PFSK-1 (cell line): ENCODE data around the gene ACTR3.

Source experiments
- FOXP2 ChIP-seq: optimal IDR thresholded peaks from 2 replicates; pipeline ENCODE3; 2011; ENCODE audit warnings: borderline replicate concordance, control low read depth, inconsistent platforms; ENCODE audit not compliant: insufficient read depth; ENCODE audit errors: extremely low read length, extremely low read depth
- POLR2AphosphoS5 ChIP-seq: IDR thresholded peaks from 2 replicates; pipeline ENCODE4 v1.6.1; 2012; ENCODE audit warnings: low read depth, mild to moderate bottlenecking, control low read depth, low read length, moderate library complexity
- REST ChIP-seq, 2 experiments: IDR thresholded peaks; 2 replicates each; pipeline versions ENCODE4 v1.6.1 to v1.8.0; 2011 to 2012; ENCODE audit warnings: low read depth in 2 of 2, low read length in 2 of 2, control low read depth in 1 of 2, inconsistent platforms in 1 of 2, mild to moderate bottlenecking in 1 of 2, moderate library complexity in 1 of 2; ENCODE audit not compliant: insufficient read depth in 1 of 2
- SIN3A ChIP-seq: IDR thresholded peaks from 2 replicates; pipeline ENCODE4 v1.6.1; 2012; ENCODE audit warnings: mild to moderate bottlenecking, low read length, moderate library complexity, borderline replicate concordance; ENCODE audit not compliant: insufficient read depth
- TAF1 ChIP-seq: IDR thresholded peaks from 2 replicates; pipeline ENCODE4 v1.6.1; 2012; ENCODE audit warnings: low read length, control low read depth, borderline replicate concordance; ENCODE audit not compliant: insufficient read depth

ACTR3 gene

GRCh38 chr2:113887009-113887792 lies 2.7 kb upstream of the ACTR3 start:
- TF ChIP-seq TAF1 (no peak), SIN3A (no peak), FOXP2 (no peak), POLR2AphosphoS5 (no peak), REST (IDR thresholded peaks at IDR 0.05; ENCODE audit: insufficient read depth in 1 of 2, low read depth in 2 of 2, low read length in 2 of 2) (no peak)

DNA sequence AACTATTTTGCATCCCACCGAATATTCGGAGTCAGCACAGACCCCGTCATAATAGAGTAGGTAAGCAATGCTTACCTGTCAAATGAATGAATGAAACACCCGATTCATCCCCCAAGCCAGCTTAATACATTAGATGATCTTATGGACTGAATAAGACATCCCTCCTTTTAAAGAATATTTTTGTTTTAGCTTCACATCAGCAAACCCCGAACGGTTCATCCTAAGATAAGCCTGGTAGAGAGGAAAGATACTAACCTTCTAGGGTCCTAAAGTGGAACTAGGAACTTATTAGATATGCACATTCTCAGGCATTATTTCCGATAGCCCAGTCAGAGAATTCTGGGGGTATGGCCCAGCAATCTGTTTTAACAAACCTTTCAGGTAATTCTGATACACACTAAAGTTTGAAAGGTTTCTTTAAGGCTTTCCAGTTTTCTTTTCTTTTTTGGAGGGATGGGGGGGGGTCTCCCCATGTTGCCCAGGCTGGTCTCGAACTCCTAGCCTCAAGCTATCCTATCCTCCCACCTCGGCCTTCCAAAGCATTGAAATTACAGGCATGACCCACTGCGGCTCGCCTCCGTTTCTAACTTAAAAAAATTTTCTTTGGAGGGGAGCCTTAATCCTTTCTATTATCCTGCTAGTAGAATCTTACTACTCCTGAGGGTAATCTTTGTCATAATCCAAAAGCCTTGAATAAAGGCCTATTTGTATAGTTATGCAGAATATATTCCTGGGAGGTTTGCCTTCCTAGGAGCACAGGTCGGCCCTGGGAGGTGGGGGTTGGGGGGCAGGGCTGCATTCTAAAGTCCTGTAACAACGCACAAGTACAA lies 1.0 kb upstream of the ACTR3 start:
- TF ChIP-seq TAF1: no peak

DNA sequence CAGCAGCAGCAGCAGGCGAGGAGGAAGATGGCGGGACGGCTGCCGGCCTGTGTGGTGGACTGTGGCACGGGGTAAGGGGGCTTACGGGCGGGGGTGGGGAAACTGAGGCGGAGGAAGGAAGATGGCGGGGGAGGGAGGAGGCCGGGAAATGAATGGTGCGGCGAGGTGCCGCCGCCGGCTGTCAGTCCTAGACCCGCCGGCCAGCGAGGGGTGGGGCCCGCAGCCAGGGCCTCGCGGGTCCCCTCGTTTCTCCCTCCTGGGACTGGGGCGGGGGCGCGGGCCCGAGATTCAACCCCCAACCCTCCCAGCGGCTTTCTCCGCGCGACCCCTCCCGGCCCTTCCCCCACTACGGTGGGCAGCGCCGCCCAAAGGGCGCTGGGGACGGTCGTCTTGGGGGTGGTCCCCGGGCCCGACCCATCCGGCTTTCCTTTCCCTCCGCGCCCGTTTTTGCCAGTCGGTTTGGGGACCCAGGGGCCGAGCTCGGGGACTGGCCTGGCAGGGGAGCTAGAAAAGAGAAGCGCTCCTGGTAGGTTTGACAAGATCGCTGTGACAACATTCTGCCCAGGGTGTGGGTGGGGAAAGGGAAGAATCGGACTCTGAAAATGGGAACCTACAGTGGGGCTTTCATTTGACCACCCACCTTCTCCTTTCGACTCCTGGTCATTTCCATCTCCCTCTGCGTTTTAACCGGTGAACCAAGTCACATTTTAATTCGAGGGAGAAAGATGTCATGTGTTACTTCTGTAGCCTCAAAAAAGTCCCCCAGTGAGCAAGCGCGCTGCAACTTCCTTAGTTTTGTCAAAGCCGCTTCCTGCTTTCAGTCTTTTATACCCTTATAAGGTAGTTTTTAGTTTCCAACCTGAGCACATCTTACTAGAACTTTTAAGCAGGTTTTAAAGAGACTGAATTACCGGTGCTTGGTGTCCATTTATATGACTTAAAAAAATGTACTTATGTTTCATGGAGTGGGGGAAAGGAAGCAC lies 655 bp downstream of the ACTR3 start:
- TF ChIP-seq REST (IDR thresholded peaks at IDR 0.05; ENCODE audit: insufficient read depth in 1 of 2, low read depth in 2 of 2, low read length in 2 of 2) (no peak), SIN3A (peak; percentile 54; the same call in 1 of the 2 replicates)

- no peak for TF ChIP-seq POLR2AphosphoS5
- TF ChIP-seq FOXP2: no peak
- no peak for TF ChIP-seq SIN3A
- no peak for TF ChIP-seq REST (IDR thresholded peaks at IDR 0.05; ENCODE audit: insufficient read depth in 1 of 2, low read depth in 2 of 2, low read length in 2 of 2)
- no peak for TF ChIP-seq TAF1
Observed at GRCh38 chr2:113891265-113891959, 1.5 kb downstream of the ACTR3 start.

- TF ChIP-seq FOXP2: no peak
- TF ChIP-seq REST (IDR thresholded peaks at IDR 0.05; ENCODE audit: insufficient read depth in 1 of 2, low read depth in 2 of 2, low read length in 2 of 2): no peak
- no peak for TF ChIP-seq SIN3A
- TF ChIP-seq TAF1: no peak
- no peak for TF ChIP-seq POLR2AphosphoS5
Observed at GRCh38 chr2:113892004-113892710, 2.3 kb downstream of the ACTR3 start.
